Type B pancreatic cell (in vitro differentiated cells): ENCODE measurements around the gene INHBA. TPM values are rescaled to one million over a fixed set of nuclear protein-coding genes. Genes with fewer than 3 reads are reported as not detected.

Experiments used
- DNase-seq: peaks from one replicate; pipeline ENCODE4 v3.0.0; 2021; ENCODE audit warnings: mixed read lengths; ENCODE audit not compliant: unreplicated experiment; ENCODE audit errors: extremely low spot score
- H3K27ac Mint-ChIP-seq: 2 replicates; pipeline ENCODE4 v1.8.0; 2021; ENCODE audit warnings: mild to moderate bottlenecking, mixed read lengths
- H3K27me3 Mint-ChIP-seq: 2 replicates; pipeline ENCODE4 v1.8.0; 2021; ENCODE audit warnings: mixed read lengths
- H3K36me3 Mint-ChIP-seq: 2 replicates; pipeline ENCODE4 v1.8.0; 2021; ENCODE audit warnings: mixed read lengths
- H3K4me1 Mint-ChIP-seq: one replicate; pipeline ENCODE4 v1.8.0; 2021; ENCODE audit warnings: mixed read lengths; ENCODE audit not compliant: unreplicated experiment
- H3K4me3 Mint-ChIP-seq: 2 replicates; pipeline ENCODE4 v1.8.0; 2021; ENCODE audit warnings: mild to moderate bottlenecking, mixed read lengths
- H3K9me3 Mint-ChIP-seq: 2 replicates; pipeline ENCODE4 v1.8.0; 2021; ENCODE audit warnings: mixed read lengths
- total RNA-seq: library from RNA; stranded (reverse); gene quantifications from 2 replicates; pipeline ENCODE4 v1.2.1, GENCODE V29; 2021; ENCODE audit warnings: low replicate concordance
- TF ChIP-seq, protein P1 (sequence below): fragments of 200-600 bp; sonication (generic); conservative IDR thresholded peaks from 2 replicates; pipeline ENCODE4 v1.5.0; 2021; ENCODE audit warnings: antibody characterized with exemption, mild to moderate bottlenecking

The INHBA gene
- total RNA-seq, 1 donor from 2014 or later = 19.9 TPM

DNA sequence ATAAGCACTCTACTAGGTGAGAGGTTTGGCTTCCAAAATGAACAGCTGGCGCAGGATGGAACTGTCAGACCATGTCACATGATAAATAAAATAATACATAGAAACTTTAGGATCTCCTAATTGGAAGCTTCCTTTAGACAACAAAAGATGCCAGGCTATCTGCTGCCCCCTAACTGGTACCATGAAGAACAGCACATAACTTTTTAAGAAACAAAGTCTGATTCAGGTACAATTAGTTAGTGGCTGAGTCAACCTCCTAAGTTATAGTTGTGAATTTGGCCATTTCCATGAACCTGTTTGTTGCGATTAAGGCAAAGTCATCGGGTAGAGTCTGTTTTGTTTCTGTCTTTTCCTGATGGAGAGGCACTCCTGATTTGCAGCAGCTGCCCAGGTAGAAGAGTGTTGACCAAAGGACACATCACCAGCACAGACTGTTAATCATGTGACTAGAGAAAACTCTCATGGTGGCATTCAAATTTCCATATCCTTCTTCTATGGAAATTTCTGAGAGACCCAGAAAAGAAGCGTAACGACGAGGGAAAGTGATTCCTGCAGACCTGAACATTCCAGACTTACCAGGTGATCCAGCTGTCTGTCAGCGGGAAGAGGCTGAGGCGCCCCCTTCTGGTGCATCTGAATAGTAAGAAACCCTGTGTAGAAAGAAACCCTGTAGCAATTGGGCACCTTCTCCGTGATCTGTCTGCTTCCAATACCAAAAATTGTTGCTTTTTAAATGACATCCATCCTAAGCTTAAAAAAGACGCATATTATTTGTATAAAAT is 8.6 kb upstream of the INHBA start:
- no peak overlapping the region for H3K27ac Mint-ChIP-seq
- TF ChIP-seq, protein P1, sequence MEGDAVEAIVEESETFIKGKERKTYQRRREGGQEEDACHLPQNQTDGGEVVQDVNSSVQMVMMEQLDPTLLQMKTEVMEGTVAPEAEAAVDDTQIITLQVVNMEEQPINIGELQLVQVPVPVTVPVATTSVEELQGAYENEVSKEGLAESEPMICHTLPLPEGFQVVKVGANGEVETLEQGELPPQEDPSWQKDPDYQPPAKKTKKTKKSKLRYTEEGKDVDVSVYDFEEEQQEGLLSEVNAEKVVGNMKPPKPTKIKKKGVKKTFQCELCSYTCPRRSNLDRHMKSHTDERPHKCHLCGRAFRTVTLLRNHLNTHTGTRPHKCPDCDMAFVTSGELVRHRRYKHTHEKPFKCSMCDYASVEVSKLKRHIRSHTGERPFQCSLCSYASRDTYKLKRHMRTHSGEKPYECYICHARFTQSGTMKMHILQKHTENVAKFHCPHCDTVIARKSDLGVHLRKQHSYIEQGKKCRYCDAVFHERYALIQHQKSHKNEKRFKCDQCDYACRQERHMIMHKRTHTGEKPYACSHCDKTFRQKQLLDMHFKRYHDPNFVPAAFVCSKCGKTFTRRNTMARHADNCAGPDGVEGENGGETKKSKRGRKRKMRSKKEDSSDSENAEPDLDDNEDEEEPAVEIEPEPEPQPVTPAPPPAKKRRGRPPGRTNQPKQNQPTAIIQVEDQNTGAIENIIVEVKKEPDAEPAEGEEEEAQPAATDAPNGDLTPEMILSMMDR = peak; percentile 69
- no peaks in the 10 kb centered on the region for H3K9me3 Mint-ChIP-seq
- H3K36me3 Mint-ChIP-seq = no peaks in the 10 kb centered on the region
- no peak overlapping the region for H3K4me3 Mint-ChIP-seq
- H3K27me3 Mint-ChIP-seq = no peaks in the 10 kb centered on the region
- no peak for DNase-seq
- peaks cover 5% of the 10 kb centered on the region for H3K4me1 Mint-ChIP-seq

DNA sequence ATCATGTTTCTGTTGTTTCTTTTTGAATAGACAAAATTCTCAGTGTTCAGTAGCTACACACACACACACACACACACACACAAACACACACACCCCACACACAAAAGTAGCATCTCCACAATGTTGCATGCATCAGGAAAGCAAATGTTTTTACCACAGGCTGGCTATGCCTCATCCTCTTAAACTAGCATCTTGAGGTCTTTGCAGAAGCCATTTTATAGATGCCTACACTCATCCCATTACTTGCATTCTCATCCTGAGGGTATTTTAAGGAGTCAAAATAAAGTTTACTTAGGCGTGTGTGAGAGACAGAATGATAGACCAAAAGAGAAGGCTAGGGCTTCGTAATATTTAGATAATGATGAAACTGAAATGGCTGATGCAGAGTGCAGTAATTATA is 7.9 kb upstream of the INHBA start:
- TF ChIP-seq, protein P1 = no peak
- DNase-seq = no peak
- H3K4me3 Mint-ChIP-seq = no peak overlapping the region
- H3K4me1 Mint-ChIP-seq = peaks cover 10% of the 10 kb centered on the region
- no peaks in the 10 kb centered on the region for H3K36me3 Mint-ChIP-seq
- H3K9me3 Mint-ChIP-seq = no peaks in the 10 kb centered on the region
- peaks cover 2% of the 10 kb centered on the region for H3K27me3 Mint-ChIP-seq
- H3K27ac Mint-ChIP-seq = no peak overlapping the region

DNA sequence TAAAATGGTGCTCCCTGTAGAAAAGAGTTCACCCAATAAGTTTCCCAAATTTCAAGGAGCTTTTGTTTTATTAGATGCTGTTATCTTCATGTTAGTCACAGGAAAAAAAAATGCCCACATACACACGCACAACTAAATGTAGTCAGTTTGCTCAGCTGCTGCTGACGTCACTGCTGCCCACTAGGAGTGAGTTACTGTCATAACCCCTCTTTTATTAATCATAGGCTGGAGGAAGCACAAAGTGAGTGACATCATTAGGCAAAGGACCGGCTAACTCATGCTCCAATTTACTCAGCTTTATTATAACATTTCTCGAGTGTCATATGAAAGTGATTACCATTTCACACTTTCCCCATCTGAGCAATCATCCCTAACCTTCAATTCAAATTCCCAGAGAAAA is 6.7 kb upstream of the INHBA start:
- Mint-ChIP-seq H3K27me3 (peaks cover 5% of the 10 kb centered on the region), H3K36me3 (no peaks in the 10 kb centered on the region), H3K27ac (no peak overlapping the region), H3K9me3 (no peaks in the 10 kb centered on the region), H3K4me3 (no peak overlapping the region), H3K4me1 (peaks cover 20% of the 10 kb centered on the region)
- DNase-seq = no peak
- TF ChIP-seq, protein P1 = no peak

DNA sequence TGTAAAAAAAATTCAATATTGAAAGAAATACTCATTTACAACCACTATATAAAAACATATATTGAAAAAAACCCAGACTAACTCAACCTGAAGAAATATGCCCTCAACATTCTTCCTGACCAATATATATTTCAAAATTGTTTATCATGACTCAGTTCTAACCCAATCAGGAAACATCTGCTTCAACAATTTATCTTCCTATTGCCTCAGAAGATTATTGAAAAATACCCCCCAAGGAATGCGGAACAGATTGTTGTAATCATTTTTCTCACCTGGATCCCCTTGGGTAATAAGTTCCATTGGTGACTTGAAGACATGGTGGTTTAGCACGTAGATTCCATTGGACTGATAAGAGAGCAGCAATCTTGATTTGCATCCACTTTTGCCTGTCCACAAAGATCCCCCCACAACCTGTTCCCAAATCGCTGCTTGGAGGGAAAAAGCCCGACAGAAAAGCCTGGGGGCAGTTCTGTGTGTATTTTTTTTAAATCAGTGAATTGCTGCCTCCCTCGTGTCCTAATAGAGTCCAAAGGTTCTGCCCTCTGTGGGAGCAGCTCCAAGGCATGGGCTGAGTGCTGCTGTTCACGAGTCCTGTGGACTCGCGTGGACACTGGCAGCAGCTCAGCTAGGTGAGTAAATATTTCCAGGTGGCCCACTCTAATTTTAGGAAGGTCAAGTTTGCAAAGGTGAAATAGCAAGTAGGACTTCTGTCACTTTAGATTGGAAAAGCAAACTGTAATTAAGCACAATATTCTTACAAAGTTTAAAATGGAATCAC is 5.9 kb upstream of the INHBA start:
- peaks cover 26% of the 10 kb centered on the region for H3K4me1 Mint-ChIP-seq
- TF ChIP-seq, protein P1 = no peak
- H3K4me3 Mint-ChIP-seq = no peak overlapping the region
- no peak overlapping the region for H3K27ac Mint-ChIP-seq
- no peak for DNase-seq
- H3K9me3 Mint-ChIP-seq = no peaks in the 10 kb centered on the region
- H3K36me3 Mint-ChIP-seq = no peaks in the 10 kb centered on the region
- peaks cover 5% of the 10 kb centered on the region for H3K27me3 Mint-ChIP-seq

DNA sequence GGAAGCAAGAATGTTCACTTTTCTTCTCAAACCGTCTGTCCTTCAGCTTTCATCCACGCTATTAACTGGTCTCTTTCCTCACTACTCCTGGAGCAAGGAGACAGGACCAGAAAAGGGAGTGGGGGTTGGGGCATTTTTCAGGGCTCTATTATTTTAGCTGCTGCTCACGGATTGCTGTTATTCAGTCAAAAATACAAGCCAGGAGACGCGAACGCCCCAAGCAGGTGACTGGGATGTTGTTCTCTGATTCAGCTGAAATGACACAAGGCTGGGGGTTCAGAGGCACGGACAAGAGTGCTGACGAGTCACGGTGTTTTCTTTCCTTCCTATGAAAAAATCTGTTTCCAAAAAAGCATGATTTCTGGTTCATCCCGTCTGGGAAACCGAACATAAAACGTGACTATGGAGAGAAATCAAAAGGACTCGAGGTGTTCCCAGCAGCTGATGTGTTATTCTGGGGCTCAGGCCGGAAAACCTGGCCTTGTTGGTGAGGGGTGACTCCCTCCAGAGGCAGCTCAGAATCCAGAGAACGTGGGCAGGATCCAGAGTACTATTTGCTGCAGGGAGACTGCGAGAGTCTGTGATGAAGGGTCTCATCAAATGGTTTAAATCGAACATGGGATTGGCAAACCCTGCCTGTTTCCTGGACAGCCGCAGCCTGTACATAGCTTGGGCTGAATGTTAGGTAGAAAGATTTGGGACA is 3.5 kb upstream of the INHBA start:
- Mint-ChIP-seq H3K9me3 (no peaks in the 10 kb centered on the region), H3K27ac (peak overlapping the region; percentile 14), H3K27me3 (peaks cover 8% of the 10 kb centered on the region), H3K36me3 (no peaks in the 10 kb centered on the region), H3K4me1 (peaks cover 40% of the 10 kb centered on the region), H3K4me3 (peak overlapping the region; percentile 86)
- TF ChIP-seq, protein P1 = no peak
- DNase-seq = no peak
